HEK293 (cell line): ENCODE results near the gene SYNE1.

Experiments used
- YY1 ChIP-seq: fragments of 450-650 bp; formaldehyde crosslinking; IDR thresholded peaks from 2 replicates; pipeline ENCODE4 v1.5.1; 2018; ENCODE audit warnings: missing biosample characterization, missing genetic modification characterization
- ZBTB8A ChIP-seq: fragments of 450-650 bp; formaldehyde crosslinking; IDR thresholded peaks from 2 replicates; pipeline ENCODE4 v1.5.1; 2016; ENCODE audit warnings: missing biosample characterization, missing genetic modification characterization
- ZEB2 ChIP-seq: fragments of 450-650 bp; formaldehyde crosslinking; IDR thresholded peaks from 2 replicates; pipeline ENCODE4 v1.5.1; 2016; ENCODE audit warnings: missing biosample characterization, missing genetic modification characterization
- ZIC2 ChIP-seq: fragments of 450-650 bp; formaldehyde crosslinking; IDR thresholded peaks from 2 replicates; pipeline ENCODE4 v1.5.1; 2016; ENCODE audit warnings: missing biosample characterization, missing genetic modification characterization
- ZNF48 ChIP-seq: fragments of 450-650 bp; formaldehyde crosslinking; IDR thresholded peaks from 2 replicates; pipeline ENCODE4 v1.5.1; 2016; ENCODE audit warnings: missing biosample characterization, missing genetic modification characterization
- ZNF558 ChIP-seq: fragments of 450-650 bp; formaldehyde crosslinking; IDR thresholded peaks from 2 replicates; pipeline ENCODE4 v1.5.1; 2016; ENCODE audit warnings: missing biosample characterization, missing genetic modification characterization

- TF ChIP-seq ZNF48 (tag by site-specific recombination) (no peak), ZBTB8A (tag by site-specific recombination) (no peak), ZEB2 (tag by site-specific recombination) (no peak), ZIC2 (tag by site-specific recombination) (no peak), ZNF558 (no peak), YY1 (tag by site-specific recombination) (no peak)
Observed at GRCh38 chr6:152089992-152090391, 547.2 kb downstream of the SYNE1 start.
